OCI-M2 (cell line): ENCODE measurements around the gene HDAC2.
A peak's percentile ranks its signal among the peaks of the same experiment; 100 is the strongest.
"Not testable (repeated sequence)": the region's sequence is repeated elsewhere in the genome, so short reads cannot be mapped to it uniquely, and the experiment has no call there.

ENCODE experiments used
- DNase-seq: peaks from one replicate; lab custom pipeline; 2025; ENCODE audit not compliant: unreplicated experiment; lab: John Stamatoyannopoulos, UW

The HDAC2 gene

DNA sequence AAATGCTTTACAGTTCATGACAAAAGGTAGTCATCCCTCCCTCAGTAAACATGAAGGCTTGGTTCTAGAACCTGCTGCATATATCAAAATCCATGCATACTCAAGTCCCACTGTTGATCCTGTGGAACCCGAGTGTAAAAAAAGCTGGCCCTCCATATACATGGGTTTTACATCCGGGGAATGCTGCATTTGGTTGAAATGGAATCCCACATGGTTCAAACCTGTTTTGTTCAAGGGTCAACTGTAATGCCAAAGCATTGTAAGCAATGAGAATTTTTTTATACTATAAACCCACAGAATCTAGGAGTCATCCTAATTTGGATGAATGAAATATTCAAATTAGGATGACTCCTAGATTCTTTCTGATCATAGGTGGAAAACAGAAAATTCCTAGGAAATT lies 5.9 kb upstream of the HDAC2 start:
- no peak for DNase-seq

DNA sequence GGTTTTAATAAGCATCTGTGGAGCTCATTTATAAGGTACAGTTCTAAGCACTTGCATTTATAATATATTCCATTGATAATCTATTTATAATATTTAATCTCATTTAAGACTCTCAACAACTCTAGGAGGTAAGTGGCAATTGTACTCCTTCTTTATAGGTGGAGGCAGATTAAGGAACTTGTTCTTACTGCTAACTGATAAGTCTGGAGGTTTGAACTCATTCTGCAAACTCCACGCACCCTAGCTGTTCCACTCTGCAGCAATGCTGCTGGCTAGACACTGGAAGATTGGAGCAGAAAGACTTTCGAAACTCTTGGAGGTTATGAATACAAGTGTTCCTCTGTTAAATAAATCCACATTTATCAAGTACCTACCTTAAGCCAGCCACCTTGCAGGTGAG lies 793 bp upstream of the HDAC2 start:
- DNase-seq = peak; percentile 49

DNA sequence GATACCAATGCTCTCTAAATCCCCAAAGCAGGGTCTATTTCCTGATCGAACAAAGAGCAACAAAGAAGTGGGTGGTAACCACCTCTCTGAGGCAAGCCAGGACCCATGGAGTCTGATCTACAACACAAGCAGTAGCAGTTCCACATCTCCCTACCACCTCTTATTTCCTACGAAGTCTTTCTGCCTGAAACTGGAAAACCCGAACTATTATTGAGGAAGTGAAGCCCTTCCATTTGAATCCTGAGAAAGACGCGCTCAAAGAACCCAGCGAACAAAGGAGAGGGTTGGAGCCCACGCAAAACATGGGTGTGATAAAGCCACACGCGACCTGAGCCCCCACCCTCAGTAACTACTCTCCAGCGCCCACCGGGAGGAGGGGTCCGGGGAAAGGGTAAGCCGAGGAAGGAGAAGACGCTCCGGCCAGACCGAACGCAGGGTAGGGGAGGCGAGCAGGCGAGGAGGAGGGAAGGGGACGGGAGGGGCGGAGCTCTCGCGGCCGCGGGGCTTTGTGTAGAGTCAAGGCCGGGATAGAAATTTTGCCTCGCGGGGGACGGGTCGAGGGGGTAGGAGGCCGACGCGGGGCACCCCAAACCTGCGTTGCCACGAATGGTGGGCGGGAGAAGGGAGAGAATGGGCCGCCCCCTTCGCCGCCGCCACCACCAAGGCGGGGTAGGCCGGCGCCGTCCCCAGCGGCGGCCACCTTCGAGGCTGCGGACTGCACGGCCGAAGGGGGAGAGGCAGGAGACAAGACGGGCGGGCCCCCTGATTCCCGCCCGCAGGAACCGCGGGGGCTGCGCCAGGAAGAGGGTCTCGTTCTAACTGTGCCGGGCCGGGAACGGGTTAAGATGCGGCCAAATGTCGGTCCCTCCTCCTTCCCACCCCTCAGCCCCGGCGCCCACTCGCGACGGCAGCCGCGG lies 802 bp downstream of the HDAC2 start:
- no peak for DNase-seq

DNA sequence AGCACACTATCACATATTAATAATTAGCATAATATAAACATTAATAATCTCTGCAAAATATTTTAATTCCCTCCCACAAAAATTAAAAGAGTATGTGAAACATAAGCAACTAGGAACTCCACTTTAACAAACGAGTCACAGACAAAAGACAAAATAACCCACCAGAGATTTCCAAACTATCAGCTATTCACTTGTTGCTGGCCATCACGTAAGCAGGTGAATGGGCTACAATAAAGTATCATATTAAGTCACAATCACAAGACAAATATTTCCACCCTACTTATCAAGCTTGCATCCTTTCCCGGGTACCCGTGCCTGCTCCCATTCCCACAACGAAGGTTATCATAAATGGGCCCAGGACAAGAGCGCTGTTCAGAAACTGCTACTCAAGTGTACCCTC lies 2.5 kb downstream of the HDAC2 start:
- DNase-seq = no peak

DNA sequence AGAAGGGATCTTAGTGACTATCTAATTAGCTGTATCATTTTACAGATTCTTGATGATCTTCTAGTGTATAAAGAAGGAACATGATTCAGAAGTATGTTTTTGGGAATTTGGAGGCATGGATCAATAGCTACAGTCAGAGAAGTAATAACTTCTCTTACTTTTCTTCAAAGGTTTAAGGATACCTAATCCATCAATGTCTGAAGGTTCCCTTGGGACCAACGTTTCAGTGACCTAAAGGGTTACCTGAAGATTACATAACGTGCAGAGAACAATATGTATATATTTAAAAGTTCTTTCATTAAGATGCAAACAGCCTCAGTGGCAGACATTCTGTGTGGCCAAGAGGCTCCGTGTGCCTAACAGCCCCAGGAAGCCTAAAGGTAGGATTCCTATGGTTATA lies 3.2 kb downstream of the HDAC2 start:
- DNase-seq = no peak

DNA sequence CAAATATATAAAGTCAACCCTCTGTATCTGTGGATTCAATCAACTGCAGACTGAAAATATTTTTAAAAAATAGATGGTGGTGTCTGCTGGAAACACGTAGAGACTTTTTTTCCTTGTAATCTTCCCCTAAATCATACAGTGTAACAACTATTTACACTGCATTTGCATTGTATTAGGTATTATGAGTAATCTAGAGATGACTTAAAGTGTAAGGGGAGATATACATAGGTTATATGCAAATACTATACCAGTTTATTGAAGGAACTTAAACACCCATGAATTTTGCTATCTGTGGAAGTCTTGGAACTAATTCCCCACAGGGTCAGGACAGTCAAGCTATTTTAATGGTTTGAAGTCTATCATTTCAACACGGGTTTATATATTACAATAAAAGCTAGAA lies 10.2 kb downstream of the HDAC2 start:
- DNase-seq = no peak

DNA sequence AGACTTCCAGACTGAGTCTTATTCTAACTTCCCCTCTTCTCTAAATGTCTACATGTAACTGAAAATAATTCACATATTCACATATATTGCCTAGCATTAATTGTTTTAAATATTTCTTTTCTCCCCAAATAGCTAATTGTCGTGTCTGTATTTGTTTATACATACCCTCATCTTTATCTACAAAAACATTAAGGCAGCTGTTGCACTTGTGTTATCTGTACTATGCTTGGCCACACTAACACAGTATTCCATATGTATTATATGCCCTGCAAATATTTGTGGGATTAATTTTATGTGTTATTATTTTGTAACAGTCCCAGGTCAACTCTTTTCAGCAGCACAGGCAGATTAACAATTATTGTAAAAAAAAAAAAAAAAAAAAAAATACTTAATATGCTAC lies 11.7 kb downstream of the HDAC2 start:
- DNase-seq = no peak

DNA sequence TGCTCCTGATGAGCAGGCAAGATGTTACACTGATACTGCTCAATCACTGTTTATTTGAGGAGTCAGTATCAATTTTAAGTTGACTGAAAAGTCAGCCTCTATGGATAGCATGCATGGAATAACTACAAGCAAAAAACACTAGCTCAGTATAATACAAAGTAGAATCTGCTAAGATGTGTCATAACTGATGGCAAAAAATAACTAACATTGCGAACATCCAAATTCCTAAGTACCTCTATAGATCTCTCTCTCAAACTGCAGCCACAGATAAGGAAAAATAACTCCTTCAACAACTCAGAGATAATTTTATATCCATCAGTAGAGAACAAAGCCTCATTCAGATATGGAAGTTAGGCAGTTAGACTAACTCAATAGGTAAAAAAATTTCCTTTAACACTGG lies 16.3 kb downstream of the HDAC2 start:
- DNase-seq = no peak

DNA sequence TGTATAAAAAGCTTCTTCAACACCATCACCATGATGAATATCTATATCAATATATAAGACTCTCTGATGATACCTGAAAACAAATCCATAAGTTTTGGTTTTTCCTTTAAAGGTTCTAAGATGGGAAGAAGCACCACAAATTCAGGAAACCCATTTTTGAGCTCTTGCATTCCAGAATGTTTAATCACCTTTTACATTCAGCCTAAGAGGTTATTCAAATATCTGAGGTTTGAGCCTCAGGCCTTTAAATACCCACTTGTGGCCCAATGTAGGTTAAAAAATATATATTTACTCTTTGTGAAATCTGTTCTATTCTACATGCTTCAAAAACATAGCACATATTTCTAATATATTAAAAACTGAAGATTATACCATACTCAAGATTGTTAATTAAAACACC lies 17.6 kb downstream of the HDAC2 start:
- DNase-seq = no peak

DNA sequence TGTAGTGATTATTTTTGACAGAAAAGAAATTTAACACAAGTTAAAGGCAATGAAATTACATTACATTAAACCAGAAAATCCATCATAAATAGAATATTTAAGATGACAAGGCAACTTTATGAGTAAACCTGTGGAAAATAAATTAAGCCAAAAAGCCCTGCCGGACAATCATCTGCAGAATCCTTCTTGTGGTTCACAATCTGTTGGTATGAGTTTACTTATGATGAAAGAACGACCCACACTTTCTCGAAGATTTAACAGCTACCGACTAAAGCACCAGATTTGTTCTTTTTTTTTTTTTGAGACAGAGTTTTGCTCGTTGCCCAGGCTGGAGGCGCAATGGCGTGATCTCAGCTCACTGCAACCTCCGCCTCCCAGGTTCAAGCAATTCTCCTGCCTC lies 21.4 kb downstream of the HDAC2 start:
- DNase-seq = no peak

DNA sequence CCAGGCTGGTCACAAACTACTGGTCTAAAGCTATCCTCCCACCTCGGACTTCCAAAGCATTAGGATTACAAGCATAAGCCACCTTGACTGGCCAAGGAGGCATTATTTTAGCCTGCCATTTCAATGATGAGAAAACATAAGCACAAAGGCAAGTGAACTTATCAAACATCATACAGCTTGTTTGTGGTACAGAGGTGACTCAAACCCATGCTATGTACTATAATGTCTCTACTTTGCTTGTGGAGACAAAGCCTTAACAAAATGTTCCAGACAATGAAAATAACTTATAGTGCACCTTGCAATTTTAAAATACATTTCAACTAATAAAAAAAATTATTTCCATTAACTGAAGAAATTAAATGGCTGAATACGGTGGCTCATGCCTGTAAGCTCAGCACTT lies 26.2 kb downstream of the HDAC2 start:
- no peak for DNase-seq

DNA sequence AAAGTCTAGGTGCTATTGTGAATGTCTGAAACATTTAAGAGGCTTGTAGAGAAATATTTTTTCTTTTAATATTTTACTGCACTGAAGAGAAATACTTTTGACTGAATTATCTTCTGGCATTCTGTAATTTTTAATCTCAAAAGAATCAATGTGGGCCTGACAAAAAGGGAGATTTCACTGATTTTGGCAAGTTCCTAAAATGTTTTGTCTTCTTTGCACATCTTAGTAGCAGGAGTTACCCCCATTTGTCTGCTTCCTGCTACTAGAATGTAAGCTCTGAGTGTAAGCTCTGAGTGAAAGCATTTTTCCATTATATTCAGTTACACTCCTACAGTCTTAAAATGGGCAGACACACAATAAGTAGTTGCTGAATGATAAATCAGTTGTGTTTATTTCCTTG lies 31.1 kb downstream of the HDAC2 start:
- no peak for DNase-seq

DNA sequence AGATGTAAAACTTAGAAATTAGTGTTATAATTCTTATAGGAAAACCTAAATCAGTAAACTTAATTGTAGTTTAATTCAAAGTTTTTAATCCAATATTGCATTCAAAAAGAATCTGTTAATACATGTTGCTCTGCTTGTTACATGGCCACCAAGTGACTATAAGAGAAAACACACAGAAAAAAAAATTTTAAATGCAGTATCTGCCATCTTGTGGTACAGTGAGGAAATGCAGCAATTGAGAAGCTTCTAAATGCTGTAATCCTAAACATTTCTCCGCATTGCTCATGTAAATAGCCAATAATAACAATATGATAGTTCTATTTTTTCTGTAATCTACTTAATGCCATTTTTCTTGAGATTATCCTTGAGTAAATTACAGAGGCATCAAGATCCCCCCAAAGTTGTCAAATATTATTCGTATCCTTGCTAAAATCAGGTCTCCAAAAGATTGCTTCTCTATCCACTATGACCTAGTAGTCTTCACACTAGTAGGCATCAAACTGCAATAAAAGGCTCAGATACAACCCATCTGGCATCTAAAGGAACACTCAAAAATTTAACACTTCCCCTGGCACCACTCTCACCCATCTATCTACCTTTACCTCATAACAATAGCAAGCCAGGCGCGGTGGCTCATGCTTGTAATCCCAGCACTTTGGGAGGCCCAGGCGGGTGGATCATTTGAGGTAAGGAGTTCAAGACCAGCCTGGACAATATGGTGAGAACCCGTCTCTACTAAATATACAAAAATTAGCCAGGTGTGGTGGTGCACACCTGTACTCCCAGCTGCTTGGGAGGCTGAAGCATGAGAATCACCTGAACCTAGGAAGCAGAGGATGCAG lies 34.6 kb downstream of the HDAC2 start:
- peak; percentile 21 for DNase-seq

DNA sequence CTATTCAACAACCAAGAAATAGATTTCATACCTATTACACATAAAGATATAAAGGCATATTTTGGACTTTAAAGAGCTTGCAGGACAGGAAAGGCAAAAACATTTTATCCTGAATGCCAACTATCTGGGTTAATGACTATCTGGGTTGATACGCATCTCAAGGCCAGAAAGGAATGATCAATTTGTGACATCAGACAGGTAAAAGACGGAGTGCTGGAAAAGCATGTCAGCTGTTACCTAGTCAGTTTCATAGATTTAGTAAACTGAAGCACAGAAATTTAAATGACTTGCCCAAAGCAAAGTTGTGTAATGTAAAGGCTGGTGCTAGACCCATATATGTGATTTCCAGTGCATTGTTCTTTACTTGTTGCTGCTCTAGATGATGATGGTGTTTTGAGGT lies 36.8 kb downstream of the HDAC2 start:
- DNase-seq = no peak

DNA sequence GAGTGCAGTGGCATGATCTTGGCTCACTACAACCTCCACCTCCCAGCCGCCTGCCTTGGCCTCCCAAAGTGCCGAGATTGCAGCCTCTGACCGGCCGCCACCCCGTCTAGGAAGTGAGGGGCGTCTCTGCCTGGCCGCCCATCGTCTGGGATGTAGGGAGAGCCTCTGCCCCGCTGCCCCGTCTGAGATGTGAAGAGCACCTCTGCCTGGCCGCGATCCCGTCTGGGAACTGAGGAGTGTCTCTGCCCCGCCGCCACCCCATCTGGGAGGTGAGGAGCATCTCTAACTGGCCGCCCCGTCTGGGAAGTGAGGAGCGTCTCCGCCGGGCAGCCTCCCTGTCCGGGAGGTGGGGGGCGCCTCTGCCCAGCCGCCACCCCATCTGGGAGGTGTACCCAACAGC lies 39.0 kb downstream of the HDAC2 start:
- DNase-seq = not testable (repeated sequence)

DNA sequence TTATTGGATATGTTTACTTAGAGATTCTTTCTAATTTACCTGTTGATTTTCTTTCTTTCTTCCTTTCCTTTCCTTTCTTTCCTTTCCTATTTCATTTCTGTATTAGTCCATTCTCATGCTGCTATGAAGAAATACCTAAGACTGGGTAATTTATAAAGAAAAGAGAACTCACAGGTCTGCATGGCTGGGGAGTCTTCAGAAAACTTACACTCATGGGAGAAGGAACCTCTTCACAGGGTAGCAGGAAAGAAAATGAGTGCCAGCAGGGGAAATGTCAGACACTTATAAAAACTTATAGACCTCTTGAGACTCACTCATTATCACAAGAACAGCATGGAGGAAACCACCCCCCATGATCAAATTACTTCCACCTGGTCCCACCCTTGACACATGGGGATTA lies 40.8 kb downstream of the HDAC2 start:
- DNase-seq = no peak

DNA sequence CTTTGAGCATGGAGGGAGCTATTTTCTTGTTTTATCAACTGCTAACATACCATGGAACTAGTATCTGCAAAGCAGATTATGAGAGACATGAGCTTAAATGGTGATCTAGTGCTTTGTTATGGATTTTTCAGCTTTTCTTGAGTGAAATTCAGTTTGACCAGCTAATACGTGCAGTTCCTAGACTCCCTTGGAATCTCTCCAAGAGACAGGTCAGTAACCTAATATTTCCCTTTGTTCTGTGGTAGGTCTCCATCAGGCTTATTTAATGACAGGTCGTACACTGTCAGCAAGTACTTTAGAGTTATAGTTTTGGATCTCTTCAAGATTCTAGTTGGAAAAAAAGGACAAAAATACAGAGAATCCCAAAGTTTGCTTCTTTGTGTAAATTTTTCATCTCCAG lies 43.9 kb downstream of the HDAC2 start:
- no peak for DNase-seq

DNA sequence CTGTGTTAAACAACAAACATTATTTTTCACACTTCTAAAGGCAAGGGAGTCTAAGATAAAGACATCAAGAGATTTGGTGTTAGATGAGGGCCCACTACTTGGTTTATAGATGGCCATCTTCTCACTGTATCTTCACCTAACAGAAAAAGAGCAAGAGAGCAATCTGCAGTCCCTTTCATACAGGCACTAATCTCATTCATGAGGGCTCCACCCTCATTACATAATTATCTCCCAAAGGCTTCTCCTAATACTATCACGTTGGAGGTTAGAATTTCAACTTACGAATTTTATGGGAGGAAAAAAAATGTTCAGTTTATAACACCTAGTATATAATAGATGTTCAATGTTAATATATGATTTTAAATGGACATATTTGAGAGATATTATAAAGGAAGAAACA lies 45.6 kb downstream of the HDAC2 start:
- DNase-seq = no peak

DNA sequence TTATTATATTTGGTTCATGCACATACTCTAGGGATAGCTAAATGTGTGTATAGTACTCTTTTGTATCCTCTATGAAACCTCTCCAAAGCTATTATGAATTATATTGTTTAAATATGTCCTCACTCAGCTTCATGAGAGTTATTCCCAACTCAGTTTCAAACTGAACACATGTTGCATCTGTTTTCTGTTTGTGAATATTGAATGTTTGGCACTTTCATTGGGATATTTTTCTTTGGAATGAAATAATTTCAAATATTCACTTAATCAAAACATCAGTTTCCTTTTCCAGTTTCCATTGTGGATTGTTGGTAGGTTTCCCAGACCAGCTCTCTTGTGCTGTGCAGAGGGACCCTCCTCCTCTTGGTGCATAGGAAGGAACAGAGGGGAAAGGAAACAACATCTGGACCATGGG lies 46.6 kb downstream of the HDAC2 start:
- no peak for DNase-seq

DNA sequence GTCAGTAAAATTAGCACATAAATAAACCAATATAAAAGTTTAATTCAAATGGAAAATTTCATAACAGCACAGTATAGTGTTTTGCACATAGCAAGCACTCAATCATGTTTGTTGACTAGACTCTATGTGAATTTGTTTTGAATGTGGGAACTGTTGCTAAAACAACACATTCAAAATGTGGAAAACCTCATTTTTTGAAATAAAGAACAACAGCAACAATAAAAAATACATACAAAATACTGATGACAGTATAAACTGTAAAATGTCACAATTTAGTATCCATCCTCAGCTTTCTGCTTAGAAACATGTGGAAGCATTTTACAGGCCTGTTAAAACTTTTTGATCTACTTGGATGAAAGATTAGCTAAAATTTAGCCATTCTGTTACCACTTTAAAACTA lies 47.4 kb downstream of the HDAC2 start:
- DNase-seq = no peak

DNA sequence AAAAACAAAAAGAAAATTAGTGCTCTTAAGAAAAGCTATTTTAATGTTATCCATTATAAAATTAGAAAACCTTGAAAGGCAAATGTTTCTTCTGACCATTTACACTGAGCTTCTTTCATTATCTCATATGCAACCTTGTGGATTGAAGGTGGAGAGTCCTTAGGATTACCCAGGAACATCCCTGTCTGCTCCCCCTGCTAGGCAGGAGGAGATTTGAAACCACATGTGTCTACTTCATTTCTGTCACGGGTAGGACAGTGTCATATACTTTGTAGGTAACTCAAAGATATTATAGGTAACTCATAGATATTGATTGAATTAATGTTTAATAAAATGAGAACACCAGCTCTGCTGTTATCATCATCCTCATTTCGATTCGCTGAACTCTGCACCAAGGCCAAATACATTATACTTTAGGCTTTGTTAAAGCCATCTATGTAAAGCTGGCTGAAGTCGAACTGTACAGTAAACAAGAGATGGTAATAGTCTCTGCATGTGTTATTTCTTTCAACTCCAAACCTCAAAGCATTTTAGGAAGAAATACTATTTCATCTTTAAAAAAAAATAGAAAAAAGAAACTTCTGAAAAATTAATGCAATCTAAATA lies 49.5 kb downstream of the HDAC2 start:
- no peak for DNase-seq
